LoVo (cell line): ENCODE measurements around the gene TMC4.
A peak's percentile ranks its signal among the peaks of the same experiment; 100 is the strongest.

Experiments used
- DNase-seq: peaks from one replicate; pipeline ENCODE4 v3.0.0-alpha.2; 2016; ENCODE audit warnings: low spot score

TMC4 gene

GRCh38 chr19:54129617-54129996 is 43.4 kb downstream of the TMC4 start:
- no peak for DNase-seq

- DNase-seq: no peak
These were observed 44.0 kb downstream of the TMC4 start for GRCh38 chr19:54128796-54129616.

- DNase-seq: no peak
These were observed 44.6 kb downstream of the TMC4 start for GRCh38 chr19:54128441-54128725.

DNA sequence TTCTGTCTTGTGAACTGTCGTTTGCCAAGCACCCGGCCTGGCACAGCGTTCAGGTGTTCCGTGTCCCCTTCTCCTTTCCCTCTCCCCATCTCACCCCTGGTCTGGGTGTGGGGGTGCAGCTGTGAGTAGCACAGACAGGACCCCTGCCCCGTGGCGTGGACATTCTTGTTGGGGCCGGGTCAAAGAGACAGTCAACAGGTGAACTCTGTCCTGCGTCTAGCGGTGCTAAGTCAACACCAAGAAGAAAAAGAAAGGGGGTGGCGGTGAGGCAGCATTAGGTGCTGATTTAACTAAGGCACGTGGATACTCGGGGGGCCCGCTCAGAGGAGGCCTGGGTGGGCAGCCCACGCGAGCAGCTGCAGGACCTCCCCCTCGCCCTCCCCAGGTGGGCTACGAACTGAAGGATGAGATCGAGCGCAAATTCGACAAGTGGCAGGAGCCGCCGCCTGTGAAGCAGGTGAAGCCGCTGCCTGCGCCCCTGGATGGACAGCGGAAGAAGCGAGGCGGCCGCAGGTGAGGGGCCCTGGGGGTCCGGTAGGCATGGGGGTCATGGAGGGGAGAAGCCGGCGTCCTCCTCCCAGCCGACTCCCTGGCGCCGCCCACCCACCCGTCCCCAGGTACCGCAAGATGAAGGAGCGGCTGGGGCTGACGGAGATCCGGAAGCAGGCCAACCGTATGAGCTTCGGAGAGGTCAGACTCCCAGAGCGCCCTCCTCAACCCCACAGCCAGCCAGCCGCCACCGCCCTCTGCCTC is 45.1 kb downstream of the TMC4 start:
- no peak for DNase-seq

DNA sequence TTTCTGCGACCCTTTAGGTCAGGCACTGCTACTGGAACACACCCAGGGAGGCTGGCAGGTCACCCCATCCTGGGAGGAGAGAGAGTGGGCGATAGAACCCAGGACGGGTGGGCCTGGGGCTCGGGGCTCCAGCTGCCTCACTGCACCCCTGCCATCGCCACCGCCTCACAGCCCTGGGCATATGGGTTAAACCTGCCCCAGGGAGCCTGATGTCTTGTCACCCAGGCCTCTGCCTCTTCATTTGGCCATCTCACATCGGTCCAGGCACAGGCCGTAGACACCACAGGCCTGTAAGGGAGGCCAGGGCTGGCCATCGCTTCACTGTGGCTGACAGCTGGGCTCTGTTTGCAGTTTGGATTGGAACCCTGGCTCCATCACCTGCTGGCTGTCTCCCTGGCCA is 47.2 kb downstream of the TMC4 start:
- no peak for DNase-seq

- DNase-seq: no peak
These were observed 48.6 kb downstream of the TMC4 start for GRCh38 chr19:54124393-54124792.

- no peak for DNase-seq
These were observed 49.3 kb downstream of the TMC4 start for GRCh38 chr19:54123682-54124081.

DNA sequence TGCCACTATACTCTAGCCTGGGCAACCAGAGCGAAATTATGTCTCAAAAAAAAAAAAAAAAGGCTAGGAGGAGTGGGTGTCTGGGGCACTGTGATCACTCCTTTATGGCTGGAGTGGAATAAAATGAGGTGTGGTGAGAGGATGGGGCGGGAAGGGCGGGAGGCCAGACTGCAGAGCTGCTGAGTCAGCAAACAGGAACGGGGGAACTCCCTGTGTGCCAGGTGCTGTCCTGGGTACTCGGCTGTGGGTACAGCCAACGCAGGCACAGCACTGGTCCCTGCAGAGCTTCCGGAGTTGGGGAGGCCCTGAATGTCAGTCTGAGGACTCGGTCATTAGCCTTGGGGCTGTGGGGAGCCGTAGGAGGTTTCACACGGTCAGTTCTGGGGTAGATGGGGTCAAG is 51.7 kb downstream of the TMC4 start:
- DNase-seq: no peak

GRCh38 chr19:54115109-54116063 is 57.6 kb downstream of the TMC4 start, which contains the start of the genes PRPF31 and TFPT:
Gene PRPF31 (plus strand): TSS chr19:54115754. CDS start chr19:54118279, 2,525 bp downstream.
Gene TFPT (minus strand): TSS chr19:54115657. CDS start chr19:54115269, 388 bp downstream.
- DNase-seq: peak; percentile 97

DNA sequence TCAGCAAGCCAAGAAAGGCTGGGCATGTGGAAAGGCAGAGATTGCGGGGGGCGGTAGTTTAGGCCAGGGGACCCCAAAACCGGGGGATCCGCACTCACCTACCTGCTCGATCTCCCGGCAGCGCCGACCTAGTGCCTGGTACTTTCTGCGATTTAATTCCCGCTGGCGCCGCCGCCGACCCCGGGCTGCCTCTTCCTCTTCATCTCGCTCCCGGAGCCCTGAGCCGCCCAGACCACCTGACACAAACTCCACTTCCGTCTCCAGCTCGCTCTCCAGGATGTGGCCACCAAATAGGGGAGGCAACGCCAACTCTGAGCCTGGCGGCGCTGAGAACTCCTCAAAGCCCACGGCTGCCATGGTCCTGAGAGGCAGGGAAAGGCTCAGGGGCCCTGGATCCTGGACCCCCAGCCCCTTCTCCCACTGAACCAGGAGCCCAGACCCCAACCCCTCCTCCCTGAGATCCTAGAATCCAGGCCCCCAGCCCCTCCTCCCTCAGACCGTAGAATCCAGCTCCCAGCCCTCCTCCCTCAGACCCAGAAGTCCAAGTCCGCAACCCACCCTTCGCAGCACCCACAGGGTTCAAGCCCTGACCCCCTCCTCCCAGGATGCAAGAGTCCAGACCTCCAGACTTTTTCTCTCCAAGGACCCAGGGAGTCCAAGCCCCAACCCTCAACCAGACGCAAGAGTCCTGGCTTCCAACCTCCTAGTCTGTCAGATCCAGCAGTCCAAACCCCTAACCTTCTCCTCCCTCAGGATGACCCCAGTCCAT is 58.4 kb downstream of the TMC4 start:
- DNase-seq: no peak
